ENCODE measurements around the gene UBE2D2. TPM values are rescaled to one million over a fixed set of nuclear protein-coding genes. Genes with fewer than 3 reads are reported as not detected.
A peak's percentile ranks its signal among the peaks of the same experiment; 100 is the strongest.

The UBE2D2 gene
- total RNA-seq, 1 donor from 2014 or later: 129 TPM

DNA sequence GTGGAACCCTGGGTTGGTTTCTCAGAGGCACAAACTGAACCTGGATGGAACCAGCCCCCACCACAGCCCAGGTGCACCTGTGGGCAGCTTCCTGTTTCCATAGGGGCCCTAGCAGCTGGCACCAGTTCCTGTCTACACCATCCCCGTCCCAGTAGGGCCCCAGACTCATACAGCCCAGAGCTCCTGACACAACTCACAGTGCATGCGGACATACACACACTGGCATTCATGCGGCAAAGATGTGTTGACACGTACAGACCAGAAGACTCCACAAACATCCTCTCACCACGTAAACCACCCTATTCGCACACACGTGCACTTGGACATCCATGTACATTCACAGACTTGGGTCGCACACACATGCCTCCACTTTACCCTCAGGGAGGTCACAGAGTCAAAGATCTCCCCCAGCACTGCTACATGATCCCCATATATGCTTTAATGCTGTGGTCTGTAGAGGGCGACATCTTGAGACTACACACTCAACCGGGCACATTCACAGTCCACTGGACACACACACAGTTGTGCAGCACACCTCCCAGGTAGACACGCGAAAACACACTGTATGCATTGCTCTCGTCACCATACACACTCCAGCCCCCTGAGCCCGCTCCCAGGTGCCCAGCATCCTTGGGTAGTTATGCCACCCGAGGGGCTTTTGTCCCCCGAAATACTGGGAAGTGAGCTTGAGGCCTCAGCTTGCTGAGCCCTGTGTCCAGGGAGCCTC is 109.4 kb downstream of the UBE2D2 start:
- peak overlapping the region; percentile 96 for H3K27ac Mint-ChIP-seq (ENCODE audit: unreplicated experiment)
- peaks cover 3% of the 10 kb centered on the region for H3K36me3 Mint-ChIP-seq (ENCODE audit: low read depth)
- TF ChIP-seq, protein P1, sequence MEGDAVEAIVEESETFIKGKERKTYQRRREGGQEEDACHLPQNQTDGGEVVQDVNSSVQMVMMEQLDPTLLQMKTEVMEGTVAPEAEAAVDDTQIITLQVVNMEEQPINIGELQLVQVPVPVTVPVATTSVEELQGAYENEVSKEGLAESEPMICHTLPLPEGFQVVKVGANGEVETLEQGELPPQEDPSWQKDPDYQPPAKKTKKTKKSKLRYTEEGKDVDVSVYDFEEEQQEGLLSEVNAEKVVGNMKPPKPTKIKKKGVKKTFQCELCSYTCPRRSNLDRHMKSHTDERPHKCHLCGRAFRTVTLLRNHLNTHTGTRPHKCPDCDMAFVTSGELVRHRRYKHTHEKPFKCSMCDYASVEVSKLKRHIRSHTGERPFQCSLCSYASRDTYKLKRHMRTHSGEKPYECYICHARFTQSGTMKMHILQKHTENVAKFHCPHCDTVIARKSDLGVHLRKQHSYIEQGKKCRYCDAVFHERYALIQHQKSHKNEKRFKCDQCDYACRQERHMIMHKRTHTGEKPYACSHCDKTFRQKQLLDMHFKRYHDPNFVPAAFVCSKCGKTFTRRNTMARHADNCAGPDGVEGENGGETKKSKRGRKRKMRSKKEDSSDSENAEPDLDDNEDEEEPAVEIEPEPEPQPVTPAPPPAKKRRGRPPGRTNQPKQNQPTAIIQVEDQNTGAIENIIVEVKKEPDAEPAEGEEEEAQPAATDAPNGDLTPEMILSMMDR (IDR thresholded peaks at IDR 0.05): peak; percentile 75
- H3K27me3 Mint-ChIP-seq (ENCODE audit: low read depth): no peaks in the 10 kb centered on the region
- peaks cover 93% of the 10 kb centered on the region for H3K4me1 Mint-ChIP-seq (ENCODE audit: low read depth)
- no peak for DNase-seq (ENCODE audit: low spot score)
- peak overlapping the region; percentile 34 for H3K4me3 Mint-ChIP-seq (ENCODE audit: unreplicated experiment)
- no peaks in the 10 kb centered on the region for H3K9me3 Mint-ChIP-seq (ENCODE audit: low read depth)

- Mint-ChIP-seq H3K4me3 (ENCODE audit: unreplicated experiment) (peak overlapping the region; percentile 41), H3K27me3 (ENCODE audit: low read depth) (no peaks in the 10 kb centered on the region), H3K4me1 (ENCODE audit: low read depth) (peaks cover 88% of the 10 kb centered on the region), H3K27ac (ENCODE audit: unreplicated experiment) (peak overlapping the region; percentile 96), H3K9me3 (ENCODE audit: low read depth) (no peaks in the 10 kb centered on the region), H3K36me3 (ENCODE audit: low read depth) (peaks cover 3% of the 10 kb centered on the region)
- TF ChIP-seq, protein P1 (IDR thresholded peaks at IDR 0.05): no peak
- no peak for DNase-seq (ENCODE audit: low spot score)
Measured at GRCh38 chr5:139671096-139671841, 110.1 kb downstream of the UBE2D2 start.

DNA sequence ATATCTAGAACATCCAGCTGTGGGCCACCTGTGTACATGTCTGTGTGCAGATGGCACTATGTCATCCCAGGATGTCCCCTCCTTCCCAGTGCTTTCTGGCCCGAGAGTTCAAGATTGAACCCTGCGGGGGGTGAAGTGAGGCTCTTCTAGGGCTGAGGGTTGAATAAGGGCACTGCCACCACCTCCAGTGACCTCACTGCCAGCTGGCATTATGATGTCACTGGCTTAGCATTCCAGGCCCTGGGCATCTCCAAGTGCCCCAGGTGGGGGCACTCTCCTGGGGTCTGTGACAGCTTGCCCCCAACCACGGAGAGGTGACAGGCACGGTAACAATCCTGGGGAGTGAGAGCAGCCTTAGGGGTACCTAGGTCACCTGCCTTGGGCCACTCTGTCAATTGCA is 114.1 kb downstream of the UBE2D2 start:
- Mint-ChIP-seq H3K4me1 (ENCODE audit: low read depth) (peaks cover 91% of the 10 kb centered on the region), H3K36me3 (ENCODE audit: low read depth) (peaks cover 6% of the 10 kb centered on the region)
- TF ChIP-seq, protein P1 (IDR thresholded peaks at IDR 0.05): no peak

DNA sequence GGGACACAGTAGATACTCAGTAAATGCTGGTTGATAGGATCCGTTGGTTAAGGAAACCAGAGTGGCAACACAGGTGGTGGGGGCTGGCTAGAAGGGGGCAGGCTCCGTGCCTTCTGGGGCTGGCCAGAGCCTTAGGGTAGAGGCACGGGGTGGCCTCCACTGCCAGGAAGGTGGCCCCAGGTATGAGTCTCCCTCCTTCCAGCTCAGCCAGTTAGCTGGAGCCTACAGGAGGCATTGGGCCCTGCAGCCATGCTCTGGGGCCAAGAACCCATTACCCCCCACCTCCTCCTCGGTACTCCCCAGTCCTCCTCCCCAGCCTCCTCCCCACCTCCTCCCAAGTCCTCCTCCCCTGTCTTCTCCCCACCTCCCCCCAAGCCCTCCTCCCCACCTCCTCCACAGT is 114.7 kb downstream of the UBE2D2 start:
- no peak overlapping the region for H3K4me3 Mint-ChIP-seq (ENCODE audit: unreplicated experiment)
- no peak for DNase-seq (ENCODE audit: low spot score)
- peaks cover 87% of the 10 kb centered on the region for H3K4me1 Mint-ChIP-seq (ENCODE audit: low read depth)
- H3K36me3 Mint-ChIP-seq (ENCODE audit: low read depth): peaks cover 6% of the 10 kb centered on the region
- no peaks in the 10 kb centered on the region for H3K27me3 Mint-ChIP-seq (ENCODE audit: low read depth)
- TF ChIP-seq, protein P1 (IDR thresholded peaks at IDR 0.05): no peak
- no peaks in the 10 kb centered on the region for H3K9me3 Mint-ChIP-seq (ENCODE audit: low read depth)
- H3K27ac Mint-ChIP-seq (ENCODE audit: unreplicated experiment): peak overlapping the region; percentile 76

More for the DNA sequence above, 114.1 kb downstream of the UBE2D2 start:
- Mint-ChIP-seq H3K4me3 (ENCODE audit: unreplicated experiment) (no peak overlapping the region), H3K27ac (ENCODE audit: unreplicated experiment) (peak overlapping the region; percentile 76), H3K27me3 (ENCODE audit: low read depth) (no peaks in the 10 kb centered on the region), H3K9me3 (ENCODE audit: low read depth) (no peaks in the 10 kb centered on the region)
- no peak for DNase-seq (ENCODE audit: low spot score)

DNA sequence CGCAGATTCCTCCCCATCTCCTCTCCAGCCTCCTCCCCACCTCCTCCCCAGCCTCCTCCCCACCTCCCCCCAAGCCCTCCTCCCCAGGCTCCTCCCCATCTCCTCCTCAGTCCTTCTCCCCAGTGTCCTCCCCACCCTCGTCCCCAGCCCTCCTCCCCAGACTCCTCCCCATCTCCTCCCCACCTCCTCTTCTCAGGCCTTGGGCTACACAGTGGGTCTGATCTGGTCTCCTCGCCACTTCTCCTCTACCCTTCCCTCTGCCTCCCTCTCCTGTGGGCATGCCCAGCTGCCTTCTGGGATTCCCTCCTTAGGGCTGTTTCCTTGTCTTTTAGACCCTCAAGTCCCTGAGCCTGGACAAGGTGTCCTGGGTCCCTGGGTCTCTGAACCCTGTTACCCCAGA is 115.3 kb downstream of the UBE2D2 start:
- TF ChIP-seq, protein P1 (IDR thresholded peaks at IDR 0.05): no peak
- H3K36me3 Mint-ChIP-seq (ENCODE audit: low read depth): peaks cover 9% of the 10 kb centered on the region
- peak overlapping the region; percentile 31 for H3K4me3 Mint-ChIP-seq (ENCODE audit: unreplicated experiment)
- peaks cover 81% of the 10 kb centered on the region for H3K4me1 Mint-ChIP-seq (ENCODE audit: low read depth)
- peak overlapping the region; percentile 92 for H3K27ac Mint-ChIP-seq (ENCODE audit: unreplicated experiment)
- H3K27me3 Mint-ChIP-seq (ENCODE audit: low read depth): no peaks in the 10 kb centered on the region
- no peak for DNase-seq (ENCODE audit: low spot score)
- no peaks in the 10 kb centered on the region for H3K9me3 Mint-ChIP-seq (ENCODE audit: low read depth)
